HepG2 (cell line): Measurements from ENCODE around the gene CRNKL1. TPM values are rescaled to one million over a fixed set of nuclear protein-coding genes. Genes with fewer than 3 reads are reported as not detected.

ENCODE experiments used
- DRAP1 ChIP-seq: IDR thresholded peaks from 2 replicates; pipeline ENCODE4 v1.6.1; 2016; ENCODE audit warnings: missing genetic modification reagents, missing compliant biosample characterization
- ELF1 ChIP-seq: sonication (generic); formaldehyde crosslinking; IDR thresholded peaks from 2 replicates; pipeline ENCODE4 v1.4.0; 2020; ENCODE audit warnings: missing genetic modification reagents
- HMG20A ChIP-seq: IDR thresholded peaks from 2 replicates; pipeline ENCODE4 v1.6.1; 2016; ENCODE audit warnings: borderline replicate concordance
- KAT7 ChIP-seq: IDR thresholded peaks from 2 replicates; pipeline ENCODE4 v1.6.1; 2018; ENCODE audit warnings: borderline replicate concordance, missing compliant biosample characterization
- KMT2A ChIP-seq: sonication (generic); formaldehyde crosslinking; IDR thresholded peaks from 2 replicates; pipeline ENCODE4 v1.4.0; 2020; ENCODE audit warnings: missing genetic modification reagents
- NPAS2 ChIP-seq: sonication (generic); formaldehyde crosslinking; IDR thresholded peaks from 2 replicates; pipeline ENCODE4 v1.8.0; 2022; ENCODE audit warnings: mild to moderate bottlenecking, missing genetic modification reagents, borderline replicate concordance
- XBP1 ChIP-seq: sonication (generic); formaldehyde crosslinking; IDR thresholded peaks from 2 replicates; pipeline ENCODE4 v1.5.0; 2020; ENCODE audit warnings: missing genetic modification reagents
- ZNF205 ChIP-seq: IDR thresholded peaks from 2 replicates; pipeline ENCODE4 v1.6.1; 2018; ENCODE audit warnings: missing biosample characterization, missing genetic modification reagents
- ZNF543 ChIP-seq: sonication (generic); formaldehyde crosslinking; IDR thresholded peaks from 2 replicates; pipeline ENCODE4 v1.4.0; 2020; ENCODE audit warnings: mild to moderate bottlenecking, missing genetic modification reagents
- ZNF619 ChIP-seq: sonication (generic); formaldehyde crosslinking; IDR thresholded peaks from 2 replicates; pipeline ENCODE4 v1.4.0; 2020; ENCODE audit warnings: mild to moderate bottlenecking, missing genetic modification reagents
- ZNF670 ChIP-seq: sonication (generic); formaldehyde crosslinking; IDR thresholded peaks from 2 replicates; pipeline ENCODE4 v1.8.0; 2022; ENCODE audit warnings: mild to moderate bottlenecking, missing genetic modification reagents, borderline replicate concordance
- polyA plus RNA-seq, 8 experiments: library from polyadenylated mRNA; depleted of rRNA in 3 of 8; stranded (reverse) in 7 of 8; unstranded in 1 of 8; fragments of >200 nt; fragmentation: Illumina TruSeq in 4 of 8; extraction: Trizol in 4 of 8; gene quantifications; 2 replicates each; pipeline versions ENCODE4 v1.2.1 to v1.2.3, GENCODE V29; 2011 to 2016; ENCODE audit warnings: low read depth in 4 of 8, missing spikeins in 1 of 8, mixed read lengths in 1 of 8; ENCODE audit not compliant: insufficient read depth in 1 of 8
- total RNA-seq, 5 experiments: library from RNA; depleted of rRNA; stranded (reverse); fragments of >200 nt; fragmentation: Illumina TruSeq; extraction: Trizol; gene quantifications; 2 replicates each; pipeline ENCODE4 v1.2.3, GENCODE V29; 2016; ENCODE audit warnings: low read depth in 1 of 5
- TF ChIP-seq, protein P1 (sequence below): sonication (generic); formaldehyde crosslinking; IDR thresholded peaks from 2 replicates; pipeline ENCODE4 v1.8.0; 2022; ENCODE audit warnings: mild to moderate bottlenecking, missing genetic modification reagents, borderline replicate concordance
- TF ChIP-seq, protein P2 (sequence below): sonication (generic); formaldehyde crosslinking; IDR thresholded peaks from 2 replicates; pipeline ENCODE4 v1.4.0; 2020; ENCODE audit warnings: missing genetic modification reagents
- TF ChIP-seq, protein P3 (sequence below): sonication (generic); formaldehyde crosslinking; IDR thresholded peaks from 2 replicates; pipeline ENCODE4 v1.5.1; 2020; ENCODE audit warnings: mild to moderate bottlenecking, missing genetic modification reagents, moderate library complexity
- TF ChIP-seq, protein P4 (sequence below): sonication (generic); formaldehyde crosslinking; IDR thresholded peaks from 2 replicates; pipeline ENCODE4 v1.4.0; 2020; ENCODE audit warnings: missing genetic modification reagents

The CRNKL1 gene
- total and polyA plus RNA-seq, 2 of the 13 experiments (the other 11 are each of a cell fraction or from before 2014, with no cell fraction given), result 12.3 to 64.5 TPM

DNA sequence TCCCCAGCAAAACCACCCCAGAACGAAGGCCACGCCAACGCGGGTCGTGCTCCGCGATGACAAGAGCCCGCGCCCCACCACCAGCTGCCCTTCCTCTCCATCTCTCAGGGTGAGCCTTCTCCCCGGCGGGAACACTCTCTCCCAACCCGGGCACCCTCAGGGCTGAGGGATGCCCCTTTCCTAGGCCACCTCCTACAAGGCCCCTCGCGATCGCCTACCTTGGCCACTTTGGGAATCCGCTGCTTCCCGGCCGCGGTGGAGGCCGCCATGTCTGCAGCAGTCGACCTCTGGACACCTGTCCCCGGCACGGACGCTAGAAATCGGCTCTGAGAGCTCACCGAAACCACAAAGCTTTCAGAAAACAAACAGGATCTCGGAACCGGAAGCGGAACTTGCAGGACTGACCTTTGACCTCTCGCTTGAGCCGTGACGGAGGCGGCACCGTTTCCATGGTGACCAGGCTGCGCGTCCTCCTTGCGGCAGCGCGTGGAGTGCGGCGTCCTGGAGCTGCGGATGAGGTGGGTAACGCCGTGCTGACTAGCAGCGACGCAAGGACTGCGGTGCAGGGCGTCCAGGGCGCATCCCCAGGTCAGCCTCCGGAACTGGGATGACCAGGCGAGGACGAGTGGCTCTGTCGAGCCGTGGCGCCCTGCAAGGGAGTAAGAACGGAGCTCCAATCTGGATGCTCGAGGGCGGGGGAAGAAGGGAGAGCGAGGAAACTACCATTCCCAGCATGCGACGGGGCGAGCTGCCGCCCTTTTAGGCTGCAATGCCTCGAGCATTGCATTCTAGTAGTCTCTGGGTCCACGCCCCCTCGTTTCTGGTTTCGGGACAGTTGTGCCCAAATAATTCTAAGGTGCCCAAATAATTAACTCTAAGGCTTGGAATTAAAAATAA is at the start of gene CRNKL1, which contains the start of gene CFAP61 (continued):
- TF ChIP-seq, protein P1, sequence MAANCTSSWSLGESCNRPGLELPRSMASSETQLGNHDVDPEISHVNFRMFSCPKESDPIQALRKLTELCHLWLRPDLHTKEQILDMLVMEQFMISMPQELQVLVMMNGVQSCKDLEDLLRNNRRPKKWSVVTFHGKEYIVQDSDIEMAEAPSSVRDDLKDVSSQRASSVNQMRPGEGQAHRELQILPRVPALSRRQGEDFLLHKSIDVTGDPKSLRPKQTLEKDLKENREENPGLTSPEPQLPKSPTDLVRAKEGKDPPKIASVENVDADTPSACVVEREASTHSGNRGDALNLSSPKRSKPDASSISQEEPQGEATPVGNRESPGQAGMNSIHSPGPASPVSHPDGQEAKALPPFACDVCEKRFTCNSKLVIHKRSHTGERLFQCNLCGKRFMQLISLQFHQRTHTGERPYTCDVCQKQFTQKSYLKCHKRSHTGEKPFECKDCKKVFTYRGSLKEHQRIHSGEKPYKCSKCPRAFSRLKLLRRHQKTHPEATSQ (CRISPR knock-in tag), result peak; percentile 82
- TF ChIP-seq, protein P2, sequence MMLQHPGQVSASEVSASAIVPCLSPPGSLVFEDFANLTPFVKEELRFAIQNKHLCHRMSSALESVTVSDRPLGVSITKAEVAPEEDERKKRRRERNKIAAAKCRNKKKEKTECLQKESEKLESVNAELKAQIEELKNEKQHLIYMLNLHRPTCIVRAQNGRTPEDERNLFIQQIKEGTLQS (CRISPR knock-in tag), result peak; percentile 35; the same call in 1 of the 2 replicates
- TF ChIP-seq ZNF619 (CRISPR knock-in tag) (peak; percentile 97), ZNF205 (CRISPR knock-in tag) (peak; percentile 92), NPAS2 (CRISPR knock-in tag) (0 out of 2 replicates have a peak, but pooled peaks have one; percentile 12), KMT2A (CRISPR knock-in tag) (peak; percentile 99), ZNF670 (CRISPR knock-in tag) (no peak; the same call in 1 of the 2 replicates), DRAP1 (peak; percentile 75), HMG20A (CRISPR knock-in tag) (peak; percentile 13; the same call in 1 of the 2 replicates), ELF1 (CRISPR knock-in tag) (peak; percentile 97), KAT7 (CRISPR knock-in tag) (peak; percentile 99), ZNF543 (peak; percentile 75), XBP1 (peak; percentile 57; the same call in 1 of the 2 replicates)
- TF ChIP-seq, protein P3, sequence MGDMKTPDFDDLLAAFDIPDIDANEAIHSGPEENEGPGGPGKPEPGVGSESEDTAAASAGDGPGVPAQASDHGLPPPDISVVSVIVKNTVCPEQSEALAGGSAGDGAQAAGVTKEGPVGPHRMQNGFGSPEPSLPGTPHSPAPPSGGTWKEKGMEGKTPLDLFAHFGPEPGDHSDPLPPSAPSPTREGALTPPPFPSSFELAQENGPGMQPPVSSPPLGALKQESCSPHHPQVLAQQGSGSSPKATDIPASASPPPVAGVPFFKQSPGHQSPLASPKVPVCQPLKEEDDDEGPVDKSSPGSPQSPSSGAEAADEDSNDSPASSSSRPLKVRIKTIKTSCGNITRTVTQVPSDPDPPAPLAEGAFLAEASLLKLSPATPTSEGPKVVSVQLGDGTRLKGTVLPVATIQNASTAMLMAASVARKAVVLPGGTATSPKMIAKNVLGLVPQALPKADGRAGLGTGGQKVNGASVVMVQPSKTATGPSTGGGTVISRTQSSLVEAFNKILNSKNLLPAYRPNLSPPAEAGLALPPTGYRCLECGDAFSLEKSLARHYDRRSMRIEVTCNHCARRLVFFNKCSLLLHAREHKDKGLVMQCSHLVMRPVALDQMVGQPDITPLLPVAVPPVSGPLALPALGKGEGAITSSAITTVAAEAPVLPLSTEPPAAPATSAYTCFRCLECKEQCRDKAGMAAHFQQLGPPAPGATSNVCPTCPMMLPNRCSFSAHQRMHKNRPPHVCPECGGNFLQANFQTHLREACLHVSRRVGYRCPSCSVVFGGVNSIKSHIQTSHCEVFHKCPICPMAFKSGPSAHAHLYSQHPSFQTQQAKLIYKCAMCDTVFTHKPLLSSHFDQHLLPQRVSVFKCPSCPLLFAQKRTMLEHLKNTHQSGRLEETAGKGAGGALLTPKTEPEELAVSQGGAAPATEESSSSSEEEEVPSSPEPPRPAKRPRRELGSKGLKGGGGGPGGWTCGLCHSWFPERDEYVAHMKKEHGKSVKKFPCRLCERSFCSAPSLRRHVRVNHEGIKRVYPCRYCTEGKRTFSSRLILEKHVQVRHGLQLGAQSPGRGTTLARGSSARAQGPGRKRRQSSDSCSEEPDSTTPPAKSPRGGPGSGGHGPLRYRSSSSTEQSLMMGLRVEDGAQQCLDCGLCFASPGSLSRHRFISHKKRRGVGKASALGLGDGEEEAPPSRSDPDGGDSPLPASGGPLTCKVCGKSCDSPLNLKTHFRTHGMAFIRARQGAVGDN (CRISPR knock-in tag), result peak; percentile 98
- TF ChIP-seq, protein P4, sequence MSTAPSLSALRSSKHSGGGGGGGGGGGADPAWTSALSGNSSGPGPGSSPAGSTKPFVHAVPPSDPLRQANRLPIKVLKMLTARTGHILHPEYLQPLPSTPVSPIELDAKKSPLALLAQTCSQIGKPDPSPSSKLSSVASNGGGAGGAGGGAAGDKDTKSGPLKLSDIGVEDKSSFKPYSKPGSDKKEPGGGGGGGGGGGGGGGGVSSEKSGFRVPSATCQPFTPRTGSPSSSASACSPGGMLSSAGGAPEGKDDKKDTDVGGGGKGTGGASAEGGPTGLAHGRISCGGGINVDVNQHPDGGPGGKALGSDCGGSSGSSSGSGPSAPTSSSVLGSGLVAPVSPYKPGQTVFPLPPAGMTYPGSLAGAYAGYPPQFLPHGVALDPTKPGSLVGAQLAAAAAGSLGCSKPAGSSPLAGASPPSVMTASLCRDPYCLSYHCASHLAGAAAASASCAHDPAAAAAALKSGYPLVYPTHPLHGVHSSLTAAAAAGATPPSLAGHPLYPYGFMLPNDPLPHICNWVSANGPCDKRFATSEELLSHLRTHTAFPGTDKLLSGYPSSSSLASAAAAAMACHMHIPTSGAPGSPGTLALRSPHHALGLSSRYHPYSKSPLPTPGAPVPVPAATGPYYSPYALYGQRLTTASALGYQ (CRISPR knock-in tag), result peak; percentile 91
